Measurements from ENCODE around the gene S100A13.

DNA sequence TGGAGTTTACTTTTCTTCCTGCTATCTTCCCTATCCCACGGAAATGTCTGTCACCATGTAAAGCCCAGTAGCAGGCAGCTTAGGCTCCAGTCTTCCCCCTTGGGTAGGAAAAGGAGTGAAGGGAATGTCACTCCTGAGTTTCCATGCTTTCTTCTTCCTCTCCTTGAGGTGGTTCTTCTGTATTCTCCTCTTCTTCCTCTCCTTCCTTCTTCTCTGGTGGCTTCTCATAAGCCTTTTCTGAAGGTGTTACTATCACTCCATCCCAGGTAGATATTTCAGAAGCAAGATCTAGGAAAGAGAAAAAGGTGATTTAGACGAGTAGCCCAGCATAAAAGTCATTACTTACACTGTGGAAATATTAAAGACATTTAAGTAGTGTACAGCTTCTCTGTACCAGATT, 35.0 kb upstream of the S100A13 start:
- TF ChIP-seq ARNTL (CRISPR knock-in tag; IDR thresholded peaks at IDR 0.05; ENCODE audit: borderline replicate concordance, low read depth): no peak
- TF ChIP-seq ISL1 (CRISPR knock-in tag; IDR thresholded peaks at IDR 0.05): no peak
- no peak for TF ChIP-seq TOX (CRISPR knock-in tag; IDR thresholded peaks at IDR 0.05; ENCODE audit: borderline replicate concordance)
- TF ChIP-seq ESRRG (CRISPR knock-in tag; IDR thresholded peaks at IDR 0.05): no peak
- TF ChIP-seq CSDC2 (CRISPR knock-in tag; IDR thresholded peaks at IDR 0.05): no peak
- no peak for TF ChIP-seq ZC3H10 (CRISPR knock-in tag; IDR thresholded peaks at IDR 0.05)
- TF ChIP-seq GLIS3 (CRISPR knock-in tag; IDR thresholded peaks at IDR 0.05): no peak
- TF ChIP-seq, protein P1, sequence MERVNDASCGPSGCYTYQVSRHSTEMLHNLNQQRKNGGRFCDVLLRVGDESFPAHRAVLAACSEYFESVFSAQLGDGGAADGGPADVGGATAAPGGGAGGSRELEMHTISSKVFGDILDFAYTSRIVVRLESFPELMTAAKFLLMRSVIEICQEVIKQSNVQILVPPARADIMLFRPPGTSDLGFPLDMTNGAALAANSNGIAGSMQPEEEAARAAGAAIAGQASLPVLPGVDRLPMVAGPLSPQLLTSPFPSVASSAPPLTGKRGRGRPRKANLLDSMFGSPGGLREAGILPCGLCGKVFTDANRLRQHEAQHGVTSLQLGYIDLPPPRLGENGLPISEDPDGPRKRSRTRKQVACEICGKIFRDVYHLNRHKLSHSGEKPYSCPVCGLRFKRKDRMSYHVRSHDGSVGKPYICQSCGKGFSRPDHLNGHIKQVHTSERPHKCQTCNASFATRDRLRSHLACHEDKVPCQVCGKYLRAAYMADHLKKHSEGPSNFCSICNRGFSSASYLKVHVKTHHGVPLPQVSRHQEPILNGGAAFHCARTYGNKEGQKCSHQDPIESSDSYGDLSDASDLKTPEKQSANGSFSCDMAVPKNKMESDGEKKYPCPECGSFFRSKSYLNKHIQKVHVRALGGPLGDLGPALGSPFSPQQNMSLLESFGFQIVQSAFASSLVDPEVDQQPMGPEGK (CRISPR knock-in tag; IDR thresholded peaks at IDR 0.05; ENCODE audit: borderline replicate concordance): no peak
- TF ChIP-seq SNAI2 (CRISPR knock-in tag; IDR thresholded peaks at IDR 0.05): no peak
- TF ChIP-seq RARB (CRISPR knock-in tag; IDR thresholded peaks at IDR 0.05): no peak
- no peak for TF ChIP-seq ZFP30 (CRISPR knock-in tag; IDR thresholded peaks at IDR 0.05)
